Measurements from ENCODE around the gene SIT1. TPM values are rescaled to one million over a fixed set of nuclear protein-coding genes. Genes with fewer than 3 reads are reported as not detected.

Gene SIT1
- total RNA-seq, 1 donor from 2014 or later, result not detected

GRCh38 chr9:35681341-35682002 lies 30.7 kb upstream of the SIT1 start:
- DNase-seq (ENCODE audit: low read depth) (no peak), FAIRE-seq (peak; percentile 89)
- Histone ChIP-seq H3K36me3 (ENCODE audit: control insufficient read depth, insufficient read depth, low read length) (peaks cover 13% of the 10 kb centered on the region), H3K4me3 (ENCODE audit: low read depth, low read length) (no peak overlapping the region), H3K27me3 (ENCODE audit: control insufficient read depth, insufficient read depth, low read length) (no peaks in the 10 kb centered on the region)
- no peak for TF ChIP-seq CTCF (IDR thresholded peaks at IDR 0.05; ENCODE audit: insufficient read depth, low read length, severe bottlenecking)

DNA sequence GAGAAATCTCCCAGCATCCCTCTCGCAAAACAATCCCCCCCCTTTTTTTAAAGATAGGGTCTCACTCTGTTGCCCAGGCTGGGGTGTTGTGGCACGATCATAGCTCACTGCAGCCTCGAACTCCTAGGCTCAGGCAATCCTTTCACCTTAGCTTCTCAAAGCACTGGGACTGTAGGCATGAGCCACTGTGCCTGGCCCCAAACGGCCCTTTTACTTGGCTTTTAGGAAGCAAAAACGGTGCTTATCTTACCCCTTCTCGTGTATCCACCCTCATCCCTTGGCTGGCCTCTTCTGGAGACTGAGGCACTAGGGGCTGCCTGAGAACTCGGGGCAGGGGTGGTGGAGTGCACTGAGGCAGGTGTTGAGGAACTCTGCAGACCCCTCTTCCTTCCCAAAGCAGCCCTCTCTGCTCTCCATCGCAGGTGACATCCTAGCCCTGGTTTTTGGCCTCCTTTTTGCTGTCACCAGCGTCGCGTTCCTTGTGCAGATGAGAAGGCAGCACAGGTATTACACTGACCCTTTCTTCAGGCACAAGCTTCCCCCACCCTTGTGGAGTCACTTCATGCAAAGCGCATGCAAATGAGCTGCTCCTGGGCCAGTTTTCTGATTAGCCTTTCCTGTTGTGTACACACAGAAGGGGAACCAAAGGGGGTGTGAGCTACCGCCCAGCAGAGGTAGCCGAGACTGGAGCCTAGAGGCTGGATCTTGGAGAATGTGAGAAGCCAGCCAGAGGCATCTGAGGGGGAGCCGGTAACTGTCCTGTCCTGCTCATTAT lies 29.8 kb upstream of the SIT1 start:
- FAIRE-seq, result no peak

DNA sequence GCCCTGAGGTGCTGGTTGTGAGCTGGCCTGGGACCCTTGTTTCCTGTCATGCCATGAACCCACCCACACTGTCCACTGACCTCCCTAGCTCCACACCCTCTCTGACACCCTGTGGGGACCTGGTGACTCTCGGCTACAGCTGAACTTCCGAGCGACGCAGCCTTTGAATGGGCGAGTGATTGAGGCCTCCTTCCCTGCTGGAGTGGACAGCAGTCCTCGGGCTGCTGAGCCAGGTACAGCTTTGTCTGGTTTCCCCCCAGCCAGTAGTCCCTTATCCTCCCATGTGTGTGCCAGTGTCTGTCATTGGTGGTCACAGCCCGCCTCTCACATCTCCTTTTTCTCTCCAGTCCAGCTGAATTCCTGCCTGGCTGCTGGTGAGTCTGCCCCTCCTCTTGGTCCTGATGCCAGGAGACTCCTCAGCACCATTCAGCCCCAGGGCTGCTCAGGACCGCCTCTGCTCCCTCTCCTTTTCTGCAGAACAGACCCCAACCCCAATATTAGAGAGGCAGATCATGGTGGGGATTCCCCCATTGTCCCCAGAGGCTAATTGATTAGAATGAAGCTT lies 29.1 kb upstream of the SIT1 start:
- no peak for FAIRE-seq
- TF ChIP-seq CTCF (IDR thresholded peaks at IDR 0.05; ENCODE audit: insufficient read depth, low read length, severe bottlenecking), result no peak
- H3K4me3 ChIP-seq (ENCODE audit: low read depth, low read length), result no peak overlapping the region
- H3K27me3 ChIP-seq (ENCODE audit: control insufficient read depth, insufficient read depth, low read length), result no peaks in the 10 kb centered on the region
- peaks cover 10% of the 10 kb centered on the region for H3K36me3 ChIP-seq (ENCODE audit: control insufficient read depth, insufficient read depth, low read length)
- DNase-seq (ENCODE audit: low read depth), result no peak

More for the DNA sequence above, 29.8 kb upstream of the SIT1 start:
- H3K4me3 ChIP-seq (ENCODE audit: low read depth, low read length), result no peak overlapping the region
- no peaks in the 10 kb centered on the region for H3K27me3 ChIP-seq (ENCODE audit: control insufficient read depth, insufficient read depth, low read length)
- peaks cover 14% of the 10 kb centered on the region for H3K36me3 ChIP-seq (ENCODE audit: control insufficient read depth, insufficient read depth, low read length)
- no peak for TF ChIP-seq CTCF (IDR thresholded peaks at IDR 0.05; ENCODE audit: insufficient read depth, low read length, severe bottlenecking)
- DNase-seq (ENCODE audit: low read depth), result no peak

GRCh38 chr9:35679091-35679490 lies 28.4 kb upstream of the SIT1 start:
- H3K36me3 ChIP-seq (ENCODE audit: control insufficient read depth, insufficient read depth, low read length), result peaks cover 7% of the 10 kb centered on the region
- no peak for FAIRE-seq
- TF ChIP-seq CTCF (IDR thresholded peaks at IDR 0.05; ENCODE audit: insufficient read depth, low read length, severe bottlenecking), result no peak
- H3K27me3 ChIP-seq (ENCODE audit: control insufficient read depth, insufficient read depth, low read length), result no peaks in the 10 kb centered on the region
- no peak overlapping the region for H3K4me3 ChIP-seq (ENCODE audit: low read depth, low read length)
- no peak for DNase-seq (ENCODE audit: low read depth)

GRCh38 chr9:35675732-35676392 lies 25.1 kb upstream of the SIT1 start:
- Histone ChIP-seq H3K4me3 (ENCODE audit: low read depth, low read length) (peak overlapping the region; percentile 42), H3K27me3 (ENCODE audit: control insufficient read depth, insufficient read depth, low read length) (no peaks in the 10 kb centered on the region), H3K36me3 (ENCODE audit: control insufficient read depth, insufficient read depth, low read length) (peaks cover 1% of the 10 kb centered on the region)
- no peak for FAIRE-seq
- no peak for DNase-seq (ENCODE audit: low read depth)
- no peak for TF ChIP-seq CTCF (IDR thresholded peaks at IDR 0.05; ENCODE audit: insufficient read depth, low read length, severe bottlenecking)
